Endothelial cell of umbilical vein (primary cell): ENCODE data around the gene CCDC124.

Source experiments
- CTCF ChIP-seq, 2 donors: IDR thresholded peaks; 1 replicate in 1 of 2; 2 replicates in 1 of 2; pipeline ENCODE4 v1.5.1; 2011; ENCODE audit warnings: low read length in 2 of 2, mild to moderate bottlenecking in 2 of 2, moderate library complexity in 2 of 2, control low read depth in 1 of 2, inconsistent platforms in 1 of 2, low read depth in 1 of 2; ENCODE audit not compliant: insufficient read depth in 1 of 2; ENCODE audit errors: extremely low read depth in 1 of 2
- EZH2 ChIP-seq: IDR thresholded peaks from 2 replicates; pipeline ENCODE4 v1.6.1; 2012; ENCODE audit warnings: borderline replicate concordance, low read depth, mild to moderate bottlenecking, moderate library complexity, low read length, inconsistent platforms; ENCODE audit not compliant: severe bottlenecking
- FOS ChIP-seq: IDR thresholded peaks from 2 replicates; pipeline ENCODE4 v1.6.1; 2011; ENCODE audit warnings: mild to moderate bottlenecking, low read length, moderate library complexity, borderline replicate concordance; ENCODE audit not compliant: insufficient read depth
- GATA2 ChIP-seq: IDR thresholded peaks from 2 replicates; pipeline ENCODE4 v1.7.0; 2011; ENCODE audit warnings: low read depth, mild to moderate bottlenecking, moderate library complexity, mixed read lengths, low read length; ENCODE audit not compliant: insufficient read length, insufficient read depth
- JUN ChIP-seq: IDR thresholded peaks from 2 replicates; pipeline ENCODE4 v1.6.1; 2011; ENCODE audit warnings: borderline replicate concordance, low read depth; ENCODE audit not compliant: insufficient read length, insufficient read depth
- MAX ChIP-seq: IDR thresholded peaks from 2 replicates; pipeline ENCODE4 v1.6.1; 2011; ENCODE audit not compliant: insufficient read depth, insufficient read length
- MYC ChIP-seq: IDR thresholded peaks from one replicate; pipeline ENCODE4 v1.6.1; 2011; ENCODE audit warnings: mild to moderate bottlenecking, low read depth, low read length
- POLR2A ChIP-seq: IDR thresholded peaks from 2 replicates; pipeline ENCODE4 v1.6.1; 2012; ENCODE audit warnings: low read depth, mild to moderate bottlenecking, control low read depth, low read length
- POLR2AphosphoS5 ChIP-seq: IDR thresholded peaks from 2 replicates; pipeline ENCODE4 v1.6.1; 2012; ENCODE audit warnings: low read depth, mild to moderate bottlenecking, control low read depth, low read length, moderate library complexity; ENCODE audit not compliant: insufficient read depth

GRCh38 chr19:17966550-17967256 lies 33.9 kb downstream of the CCDC124 start, which contains the start of gene KCNN1:
- TF ChIP-seq POLR2A (no peak), CTCF (IDR thresholded peaks at IDR 0.05; ENCODE audit: extremely low read depth in 1 of 2, insufficient read depth in 1 of 2, low read depth in 1 of 2, low read length in 2 of 2) (no peak), EZH2 (peak; percentile 23), FOS (no peak), MYC (no peak), MAX (no peak), GATA2 (no peak), POLR2AphosphoS5 (no peak), JUN (no peak)
